ENCODE results near the gene CEACAM16. TPM values are rescaled to one million over a fixed set of nuclear protein-coding genes. Genes with fewer than 3 reads are reported as not detected.
A peak's percentile ranks its signal among the peaks of the same experiment; 100 is the strongest.

Gene CEACAM16
- total RNA-seq, 6 donors from 2014 or later: not detected

- H3K36me3 ChIP-seq: no peaks in the 10 kb centered on the region
- TF ChIP-seq POLR2AphosphoS5 (IDR thresholded peaks at IDR 0.05) (no peak), POLR2A (IDR thresholded peaks at IDR 0.05) (no peak), EP300 (IDR thresholded peaks at IDR 0.05) (no peak), CTCF (IDR thresholded peaks at IDR 0.05) (no peak)
- DNase-seq (no peak), ATAC-seq (ENCODE audit: low FRiP score in 2 of 2) (no peak)
- peak overlapping the region; percentile 79 to 86 (median 80) for H3K27ac ChIP-seq
- peaks cover 40 to 65% (median 51%) of the 10 kb centered on the region in 4 donors for H3K4me1 ChIP-seq
- 11 to 21% methylated on average over 4 to 5 of the region's 5 CpGs for WGBS, 2 donors
- no peaks in the 10 kb centered on the region for H3K9me3 ChIP-seq
- no peak overlapping the region for H3K4me3 ChIP-seq
- H3K27me3 ChIP-seq: no peaks in the 10 kb centered on the region
Observed at GRCh38 chr19:44692379-44692721, 6.6 kb upstream of the CEACAM16 start.

DNA sequence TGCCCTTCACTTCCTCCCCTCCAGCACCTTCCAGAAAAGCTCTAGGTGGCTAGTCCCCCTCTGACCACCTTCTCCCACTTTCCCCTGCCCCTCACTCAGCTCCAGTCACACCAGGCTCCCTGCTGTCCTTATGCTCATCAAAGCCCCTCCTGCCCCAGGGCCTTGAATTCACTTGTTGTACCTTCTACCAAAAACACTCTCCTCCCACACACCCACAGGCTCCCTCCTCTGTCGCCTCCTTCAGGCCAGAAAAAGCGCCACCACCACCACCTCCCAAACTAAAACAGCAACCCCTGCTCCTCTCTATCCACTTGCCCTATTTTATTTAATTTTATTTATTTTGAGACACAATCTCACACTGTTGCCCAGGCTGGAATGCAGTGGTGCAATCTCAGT, 4.8 kb upstream of the CEACAM16 start:
- no peaks in the 10 kb centered on the region for H3K27me3 ChIP-seq
- TF ChIP-seq CTCF (IDR thresholded peaks at IDR 0.05) (peak in 1 of 6 experiments; percentile 12), EP300 (IDR thresholded peaks at IDR 0.05) (no peak)
- H3K9me3 ChIP-seq: no peaks in the 10 kb centered on the region
- no peak overlapping the region for H3K4me3 ChIP-seq
- ATAC-seq (ENCODE audit: low FRiP score in 2 of 2) (no peak), DNase-seq (no peak)
- H3K4me1 ChIP-seq: peaks cover 35 to 58% (median 48%) of the 10 kb centered on the region in 4 donors
- WGBS, 2 donors: 86% methylated on average over 2 of the region's 2 CpGs
- peak overlapping the region; percentile 69 to 85 (median 80) for H3K27ac ChIP-seq
- H3K36me3 ChIP-seq: no peaks in the 10 kb centered on the region

GRCh38 chr19:44696939-44697669, 1.8 kb upstream of the CEACAM16 start:
- ATAC-seq (ENCODE audit: low FRiP score in 2 of 2) (peak in 1 of 2 donors; percentile 41), DNase-seq (peak; percentile 64 to 70)
- TF ChIP-seq POLR2A (IDR thresholded peaks at IDR 0.05) (peak in 1 of 4 donors; percentile 12), POLR2AphosphoS5 (IDR thresholded peaks at IDR 0.05) (no peak)
- H3K9me3 ChIP-seq: no peaks in the 10 kb centered on the region
- no peak overlapping the region for H3K4me3 ChIP-seq
- H3K4me1 ChIP-seq: peaks cover 19 to 40% (median 26%) of the 10 kb centered on the region in 4 donors
- peak overlapping the region in 1 of 4 donors; percentile 7 for H3K27ac ChIP-seq
- H3K36me3 ChIP-seq: no peaks in the 10 kb centered on the region
- H3K27me3 ChIP-seq: no peaks in the 10 kb centered on the region
- 44 to 60% methylated on average over 16 to 22 of the region's 22 CpGs for WGBS, 2 donors

DNA sequence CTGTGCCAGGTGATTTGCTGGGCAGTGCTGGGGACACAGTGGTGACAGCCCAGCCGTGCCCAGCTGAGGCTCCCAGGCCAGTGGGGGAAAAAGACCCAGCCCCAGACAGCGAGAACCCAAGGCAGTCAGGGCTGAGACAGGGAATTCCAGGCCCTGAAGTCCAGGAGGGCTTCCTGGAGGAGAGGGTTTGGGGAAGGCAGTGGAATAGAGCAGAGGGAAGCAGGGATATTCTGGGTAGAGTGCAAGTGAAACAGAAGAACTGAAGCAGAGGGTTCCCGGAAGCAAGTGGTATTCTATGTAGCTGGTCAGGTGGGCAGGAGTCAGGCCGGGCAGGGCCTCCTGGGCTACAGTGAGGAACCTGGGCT, 1.3 kb upstream of the CEACAM16 start:
- Histone ChIP-seq H3K27ac (peak overlapping the region in 1 of 4 donors; percentile 7), H3K9me3 (no peaks in the 10 kb centered on the region), H3K4me3 (no peak overlapping the region), H3K4me1 (peaks cover 14 to 35% (median 21%) of the 10 kb centered on the region in 4 donors), H3K27me3 (no peaks in the 10 kb centered on the region), H3K36me3 (no peaks in the 10 kb centered on the region)
- DNase-seq (peak in 1 of 2 donors; percentile 30), ATAC-seq (ENCODE audit: low FRiP score in 2 of 2) (no peak)
- TF ChIP-seq EP300 (IDR thresholded peaks at IDR 0.05) (no peak), CTCF (IDR thresholded peaks at IDR 0.05) (no peak), POLR2AphosphoS5 (IDR thresholded peaks at IDR 0.05) (no peak), POLR2A (IDR thresholded peaks at IDR 0.05) (no peak)
- 80 to 85% methylated on average over 4 of the region's 4 CpGs for WGBS, 2 donors

DNA sequence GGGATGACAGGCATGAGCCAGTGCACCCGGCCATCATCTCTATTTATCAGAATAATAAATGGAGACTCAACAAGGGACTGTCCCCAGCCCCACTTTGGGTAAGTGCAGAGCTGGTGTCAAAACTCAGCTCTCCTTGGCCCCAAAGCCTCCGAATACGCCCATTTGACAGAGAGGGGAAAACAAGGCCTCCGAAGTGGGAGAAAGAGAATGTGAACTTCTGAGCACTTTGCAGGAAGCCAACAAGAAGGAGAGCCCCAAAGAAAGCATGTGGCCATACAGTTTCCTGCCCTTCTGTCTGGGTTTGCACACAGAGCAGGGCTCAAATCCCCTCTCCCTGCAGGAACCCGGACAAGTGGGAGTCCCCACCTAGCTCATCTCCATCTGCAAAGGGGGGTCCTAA, 1.6 kb downstream of the CEACAM16 start:
- no peak overlapping the region for H3K4me3 ChIP-seq
- H3K27me3 ChIP-seq: no peaks in the 10 kb centered on the region
- H3K27ac ChIP-seq: no peak overlapping the region
- DNase-seq: no peak
- H3K9me3 ChIP-seq: no peaks in the 10 kb centered on the region
- no peaks in the 10 kb centered on the region for H3K36me3 ChIP-seq
- TF ChIP-seq POLR2AphosphoS5 (IDR thresholded peaks at IDR 0.05) (no peak), CTCF (IDR thresholded peaks at IDR 0.05) (no peak)
- no peak for ATAC-seq (ENCODE audit: low FRiP score in 2 of 2)
- H3K4me1 ChIP-seq: peaks cover 0 to 12% (median 7%) of the 10 kb centered on the region in 4 donors
- 93 to 94% methylated on average over 5 of the region's 5 CpGs for WGBS, 2 donors

Data from upper lobe of left lung (tissue), 6 donors.